Amniotic stem cell (primary cell): ENCODE data around the gene NCOA6.
A peak's percentile ranks its signal among the peaks of the same experiment; 100 is the strongest.
"Not testable (repeated sequence)": the region's sequence is repeated elsewhere in the genome, so short reads cannot be mapped to it uniquely, and the experiment has no call there.

Experiments used
- DNase-seq: peaks from one replicate; lab custom pipeline; 2025; lab: John Stamatoyannopoulos, UW

Gene NCOA6

DNA sequence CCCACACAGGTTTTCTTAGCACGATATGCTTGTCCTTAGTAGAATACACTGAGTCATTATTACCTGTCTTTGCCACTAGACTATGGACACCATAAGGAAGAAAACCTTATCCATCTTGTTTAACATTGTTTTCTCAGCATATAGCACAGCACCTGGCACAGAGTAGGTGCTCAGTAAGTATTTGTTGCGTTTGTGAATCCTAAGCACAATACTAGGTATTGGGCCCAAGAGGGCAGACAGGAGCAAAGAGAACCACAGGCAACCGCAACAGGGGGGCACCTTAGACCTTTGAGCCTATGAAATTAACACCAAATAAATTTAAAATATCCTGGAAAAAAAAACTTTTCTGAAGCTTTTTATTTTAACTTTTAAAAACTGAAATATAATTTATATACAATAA, 3.7 kb upstream of the NCOA6 start:
- no peak for DNase-seq

DNA sequence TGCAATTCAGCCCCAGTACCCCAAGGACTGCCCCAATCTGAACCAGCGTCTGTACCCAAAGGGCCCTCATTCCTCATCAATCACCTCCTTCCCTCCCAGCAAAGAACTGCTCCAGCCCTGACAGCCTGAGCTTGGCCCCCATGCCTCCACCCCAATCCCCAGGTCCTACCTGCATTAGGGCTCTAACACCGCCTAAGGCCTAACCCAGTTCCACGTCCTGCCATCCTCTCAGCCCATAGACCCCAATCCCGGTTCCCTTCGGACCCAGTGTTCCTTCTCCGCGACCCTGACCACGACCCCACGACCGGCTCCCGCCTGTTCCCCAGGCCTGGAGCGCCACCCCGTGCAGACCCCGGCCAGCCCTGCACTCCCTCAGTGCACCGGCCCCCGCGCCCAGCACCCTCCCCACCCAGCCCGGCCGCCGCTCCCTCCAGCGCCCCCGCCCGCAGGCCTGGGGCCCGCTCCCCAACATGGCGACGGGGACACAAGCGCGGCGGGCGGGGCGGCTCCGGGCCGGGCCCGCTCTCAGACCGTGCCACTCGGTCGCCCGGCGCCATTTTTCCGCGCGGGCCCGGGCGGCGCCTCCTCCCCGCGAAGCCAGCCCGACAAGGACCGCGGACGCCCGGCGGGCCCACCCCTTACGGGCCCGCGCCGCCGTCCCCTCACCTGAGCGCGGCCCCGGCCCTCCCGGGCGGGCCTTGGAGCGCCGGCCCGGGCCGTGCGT, 483 bp downstream of the NCOA6 start:
- peak; percentile 45 for DNase-seq

DNA sequence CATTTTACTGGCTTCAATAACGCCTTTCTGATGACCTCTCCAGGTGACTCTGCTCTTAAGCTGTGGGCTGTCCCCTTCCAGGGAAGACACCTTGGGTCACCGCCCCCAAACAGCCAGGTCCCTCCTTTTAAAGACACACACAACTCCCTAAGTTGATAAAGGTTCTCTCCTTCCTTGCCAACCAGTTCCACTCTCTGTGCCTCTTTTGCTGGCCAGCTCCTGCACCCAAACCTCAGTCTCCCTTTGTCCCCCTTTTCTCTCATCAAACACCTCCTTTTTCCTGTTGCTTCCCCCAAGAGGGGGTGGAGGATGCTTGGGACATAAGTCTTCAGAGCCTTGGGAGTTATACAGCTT, 1.0 kb downstream of the NCOA6 start:
- no peak for DNase-seq

DNA sequence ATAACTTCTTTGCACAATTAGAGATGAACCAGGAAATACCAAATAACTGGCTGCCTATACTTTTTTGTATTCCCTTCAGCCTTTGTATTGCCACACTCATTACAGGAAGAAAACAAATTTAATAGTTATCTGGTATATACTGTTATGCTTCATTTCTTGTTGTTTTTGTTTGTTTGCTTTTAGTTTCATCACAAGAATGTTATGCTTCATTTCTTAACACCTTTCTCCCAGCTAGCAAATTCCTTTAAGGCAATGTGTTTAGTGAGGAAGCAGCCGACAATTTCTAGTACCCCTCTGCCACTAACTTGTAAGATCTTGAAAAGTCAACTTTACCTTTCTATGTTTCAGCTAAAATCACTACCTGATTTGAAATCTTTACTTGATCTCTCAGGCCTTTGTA, 1.4 kb downstream of the NCOA6 start:
- DNase-seq: no peak

DNA sequence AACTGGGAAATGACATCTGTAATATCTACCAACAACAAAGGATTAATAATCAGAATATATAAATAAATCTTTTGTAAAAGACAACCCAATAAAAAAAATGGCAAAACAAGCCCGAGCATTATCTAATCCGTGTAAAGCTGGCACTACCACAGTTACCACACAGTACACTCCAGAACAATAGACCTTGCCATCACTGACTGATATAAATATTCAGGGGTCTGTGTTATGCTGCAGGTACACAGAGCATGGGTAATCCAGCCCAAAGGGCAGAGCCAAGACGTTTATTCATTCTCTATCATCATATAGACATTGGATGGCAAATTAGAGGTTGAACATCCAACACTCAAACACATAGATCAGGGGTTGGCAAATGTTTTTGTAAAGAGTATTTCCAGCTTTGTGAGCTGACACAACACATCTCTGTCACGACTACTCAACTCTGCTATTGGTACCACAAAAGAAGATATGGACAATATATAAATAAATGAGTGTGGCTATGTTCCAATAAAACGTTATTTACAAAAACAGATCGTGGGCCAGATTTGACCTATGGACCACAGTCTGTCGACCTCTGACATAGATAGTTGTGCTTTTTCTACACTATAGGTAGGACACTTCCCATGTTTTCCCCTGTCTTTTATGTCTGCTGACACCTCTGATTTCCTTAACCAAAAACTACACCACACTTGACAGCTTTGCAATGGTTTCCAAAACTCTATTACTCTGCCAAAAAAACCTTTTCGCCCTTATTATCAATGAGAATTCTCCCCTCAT, 4.5 kb downstream of the NCOA6 start:
- DNase-seq: no peak

DNA sequence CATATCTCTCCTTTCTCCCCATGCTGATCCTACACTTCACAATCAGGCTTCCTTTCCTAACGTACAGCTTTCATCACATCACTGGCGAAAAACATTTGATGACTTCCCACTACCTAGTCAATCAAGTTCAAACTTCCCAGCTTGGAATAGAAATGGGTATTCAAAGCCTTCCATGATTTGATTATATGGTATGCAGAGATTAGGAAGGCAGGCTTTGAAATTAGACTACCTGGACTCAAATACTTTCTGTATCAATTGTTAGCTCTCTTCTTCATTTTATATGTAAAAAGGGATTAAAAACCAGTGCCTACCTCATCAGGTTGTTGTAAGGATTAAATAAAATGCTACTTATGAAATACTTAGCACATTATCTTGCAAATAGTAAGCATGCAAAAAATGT, 7.7 kb downstream of the NCOA6 start:
- no peak for DNase-seq

DNA sequence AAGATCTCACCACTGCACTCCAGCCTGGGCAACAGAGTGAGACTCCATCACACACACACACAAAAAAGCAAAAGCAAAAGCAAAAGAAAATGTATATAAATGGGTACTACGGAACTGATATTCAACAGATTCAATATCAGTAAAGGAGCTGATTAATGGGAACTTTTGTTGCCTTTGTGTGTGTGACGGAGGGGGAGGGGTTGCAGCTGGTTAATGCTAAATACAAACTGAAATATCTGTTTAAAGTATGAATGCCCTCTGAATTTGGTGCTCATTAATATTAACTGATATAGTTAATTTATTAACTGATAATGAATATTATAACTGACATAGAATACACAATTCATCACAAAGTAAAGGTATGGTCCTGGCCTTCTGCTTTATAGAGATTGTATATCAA, 8.4 kb downstream of the NCOA6 start:
- DNase-seq: no peak

DNA sequence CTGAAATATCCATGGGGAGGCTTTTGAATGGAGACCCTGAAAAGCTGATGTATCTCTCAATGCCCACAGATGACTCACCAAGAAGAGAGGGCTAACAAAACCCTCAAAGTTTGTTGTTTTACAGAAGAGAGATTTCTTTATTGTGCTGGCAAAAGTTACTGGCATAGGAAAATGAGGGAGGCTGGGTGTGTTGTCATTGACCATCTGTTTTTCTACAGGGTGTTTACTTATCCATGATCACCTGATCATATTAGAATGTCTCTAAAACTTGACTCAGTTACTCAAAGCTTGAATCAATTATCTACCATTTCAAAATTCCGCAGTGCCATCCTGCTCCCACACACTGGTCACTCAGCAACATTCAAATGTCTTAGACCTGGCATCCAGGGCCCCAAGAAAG, 9.8 kb downstream of the NCOA6 start:
- no peak for DNase-seq

DNA sequence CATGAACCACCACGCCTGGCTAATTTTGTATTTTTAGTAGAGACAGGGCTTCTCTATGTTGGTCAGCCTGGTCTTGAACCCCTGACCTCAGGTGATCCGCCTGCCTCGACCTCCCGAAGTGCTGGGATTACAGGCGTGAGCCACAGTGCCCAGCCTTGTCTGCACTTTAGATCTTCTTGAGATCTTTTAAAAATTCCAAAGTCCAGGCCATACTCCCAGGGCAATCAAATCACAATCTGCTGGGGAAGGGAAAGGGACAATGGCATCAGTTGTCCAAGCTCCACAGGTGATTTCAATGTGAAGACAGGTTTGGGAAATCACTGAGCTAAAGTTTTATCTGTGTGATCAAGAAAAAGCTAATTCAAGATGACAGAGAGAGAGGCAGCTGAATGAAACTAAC, 16.9 kb downstream of the NCOA6 start:
- DNase-seq: no peak

DNA sequence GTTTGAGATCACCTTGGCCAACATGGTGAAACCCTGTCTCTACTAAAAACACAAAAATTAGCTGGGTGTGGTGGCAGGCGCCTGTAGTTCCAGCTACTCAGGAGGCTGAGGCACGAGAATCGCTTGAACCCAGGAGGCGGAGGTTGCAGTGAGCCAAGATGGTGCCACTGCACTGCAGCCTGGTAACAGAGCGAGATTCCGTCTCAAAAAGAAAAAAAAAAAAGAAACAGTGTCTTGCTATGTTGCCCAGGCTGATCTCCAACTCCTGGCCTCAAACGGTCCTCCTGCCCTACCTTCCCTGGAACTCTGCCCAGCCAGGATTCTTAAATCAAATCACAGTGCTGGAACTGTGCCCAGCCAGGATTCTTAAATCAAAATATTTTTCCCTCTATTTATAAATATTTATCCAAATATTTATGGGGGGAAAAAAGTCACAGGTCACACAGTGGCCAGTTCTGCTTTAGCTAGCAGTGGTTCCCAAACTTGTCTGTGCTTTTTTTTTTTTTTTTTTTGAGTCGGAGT, 17.4 kb downstream of the NCOA6 start:
- DNase-seq: not testable (repeated sequence)

DNA sequence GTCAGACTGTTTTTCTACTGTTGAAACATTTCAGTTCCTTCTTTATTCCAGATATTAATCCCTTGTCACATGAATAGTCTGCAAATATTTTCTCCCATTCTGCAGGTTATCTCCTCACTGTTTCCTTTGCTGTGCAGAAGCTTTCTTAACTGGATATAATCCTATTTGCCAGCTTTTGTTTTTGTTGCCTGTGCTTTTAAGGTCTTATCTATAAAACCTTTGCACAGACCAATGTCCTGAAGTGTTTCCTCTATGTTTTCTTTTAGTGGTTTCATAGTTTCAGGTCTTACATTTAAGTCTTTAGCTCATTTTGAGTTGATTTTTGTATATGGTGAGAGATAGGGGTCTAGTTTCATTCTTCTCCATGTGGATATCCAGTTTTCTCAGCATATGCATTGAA, 19.2 kb downstream of the NCOA6 start:
- no peak for DNase-seq

DNA sequence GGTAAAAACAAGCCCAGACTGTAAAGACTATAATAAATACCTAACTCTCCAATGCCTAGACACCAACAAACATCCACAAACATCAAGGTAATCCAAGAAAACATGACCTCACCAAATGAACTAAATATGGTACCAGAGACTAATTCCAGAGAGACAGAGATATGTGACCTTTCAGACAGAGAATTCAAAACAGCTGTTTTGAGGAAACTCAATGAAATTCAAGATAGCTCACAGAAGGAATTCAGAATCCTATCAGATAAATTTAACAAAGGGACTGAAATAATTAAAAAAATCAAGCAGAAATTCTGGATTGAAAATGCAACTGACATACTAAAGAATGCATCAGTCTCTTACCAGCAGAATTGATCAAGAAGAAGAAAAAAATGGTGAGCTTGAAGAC, 26.6 kb downstream of the NCOA6 start:
- no peak for DNase-seq

DNA sequence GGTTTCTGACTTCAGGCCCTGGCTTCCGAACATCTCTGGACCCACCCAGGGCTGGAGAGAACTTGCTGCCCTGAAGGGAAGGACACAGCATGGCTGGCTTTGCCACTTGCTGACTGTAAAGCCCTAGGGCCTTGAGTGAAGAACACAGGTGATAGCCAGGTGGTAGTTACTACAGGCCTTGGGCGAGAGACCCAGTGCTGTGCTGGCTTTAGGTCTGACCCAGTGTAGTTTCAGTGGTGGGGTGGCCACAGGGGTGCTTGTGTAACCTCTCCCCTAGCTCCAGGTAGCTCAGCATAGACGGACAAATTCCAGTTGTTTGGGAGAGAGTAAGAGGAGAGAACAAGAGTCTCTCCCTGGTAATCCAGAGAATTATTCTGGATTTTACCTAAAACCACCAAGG, 27.1 kb downstream of the NCOA6 start:
- DNase-seq: no peak

DNA sequence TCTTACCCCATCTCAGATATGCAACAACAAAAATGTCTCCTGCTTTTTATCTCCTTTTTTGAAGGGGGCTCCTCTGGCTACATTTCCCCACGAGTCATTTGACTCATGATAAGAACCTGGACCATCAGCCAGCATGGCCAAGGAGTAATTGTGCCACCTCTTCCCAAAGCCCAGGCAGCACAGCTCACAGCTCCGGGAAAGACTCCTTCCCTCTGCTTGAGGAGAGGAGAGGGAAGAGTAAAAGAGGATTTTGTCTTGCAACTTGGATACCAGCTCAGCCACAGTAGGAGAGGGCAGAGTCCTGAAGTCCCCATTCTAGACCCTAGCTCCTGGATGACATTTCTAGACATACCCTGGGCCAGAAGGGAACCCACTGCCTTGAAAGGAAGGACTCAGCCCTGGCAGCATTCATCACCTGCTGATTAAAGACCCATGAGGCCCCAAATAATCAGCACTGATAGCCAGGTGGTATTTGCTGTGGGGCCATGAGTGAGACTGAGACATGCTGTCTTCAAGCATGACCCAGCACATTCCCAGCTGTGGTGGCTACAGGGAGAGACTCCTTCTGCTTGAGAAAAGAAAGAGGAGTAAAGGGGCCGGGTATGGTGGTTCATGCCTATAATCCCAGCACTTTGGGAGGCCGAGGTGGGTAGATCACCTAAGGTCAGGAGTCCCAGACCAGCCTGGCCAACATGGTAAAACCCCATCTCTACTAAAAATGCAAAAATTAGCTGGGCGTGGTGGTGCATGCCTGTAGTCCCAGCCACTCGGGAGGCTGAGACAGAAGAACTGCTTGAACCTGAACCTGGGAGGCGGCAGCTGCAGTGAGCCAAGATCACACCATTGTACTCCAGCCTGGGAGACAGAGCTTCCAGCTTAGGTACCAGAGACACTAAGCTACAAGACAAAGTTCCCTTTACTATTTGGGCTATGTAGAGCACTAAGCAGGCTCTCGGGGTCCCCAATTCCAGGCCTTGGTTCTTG, 28.1 kb downstream of the NCOA6 start:
- no peak for DNase-seq

DNA sequence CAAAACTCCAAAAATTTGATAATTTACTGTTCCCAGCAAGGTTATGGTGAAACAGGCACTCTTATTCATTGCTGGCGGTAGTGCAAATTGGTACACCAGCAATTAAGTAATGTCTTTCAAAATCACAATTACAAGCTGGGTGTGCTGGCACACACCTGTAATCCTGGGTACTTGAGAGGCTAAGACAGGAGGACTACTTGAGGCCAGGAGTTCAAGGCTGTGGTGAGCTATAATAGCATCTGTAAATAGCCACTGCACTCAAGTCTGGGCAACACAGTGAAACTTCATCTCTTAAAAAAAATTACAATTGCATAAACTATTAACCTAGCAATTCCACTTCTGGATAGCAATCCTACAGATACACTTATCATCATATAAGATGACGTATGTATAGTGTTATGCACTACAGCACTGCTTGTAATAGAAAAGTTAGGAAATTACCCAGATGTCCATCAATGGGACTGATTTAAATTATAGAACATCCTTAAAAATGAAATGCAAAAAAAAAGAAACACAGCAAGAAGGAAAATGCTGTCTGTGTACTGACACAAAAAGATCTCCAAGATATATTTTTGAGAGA, 31.4 kb downstream of the NCOA6 start:
- DNase-seq: no peak

DNA sequence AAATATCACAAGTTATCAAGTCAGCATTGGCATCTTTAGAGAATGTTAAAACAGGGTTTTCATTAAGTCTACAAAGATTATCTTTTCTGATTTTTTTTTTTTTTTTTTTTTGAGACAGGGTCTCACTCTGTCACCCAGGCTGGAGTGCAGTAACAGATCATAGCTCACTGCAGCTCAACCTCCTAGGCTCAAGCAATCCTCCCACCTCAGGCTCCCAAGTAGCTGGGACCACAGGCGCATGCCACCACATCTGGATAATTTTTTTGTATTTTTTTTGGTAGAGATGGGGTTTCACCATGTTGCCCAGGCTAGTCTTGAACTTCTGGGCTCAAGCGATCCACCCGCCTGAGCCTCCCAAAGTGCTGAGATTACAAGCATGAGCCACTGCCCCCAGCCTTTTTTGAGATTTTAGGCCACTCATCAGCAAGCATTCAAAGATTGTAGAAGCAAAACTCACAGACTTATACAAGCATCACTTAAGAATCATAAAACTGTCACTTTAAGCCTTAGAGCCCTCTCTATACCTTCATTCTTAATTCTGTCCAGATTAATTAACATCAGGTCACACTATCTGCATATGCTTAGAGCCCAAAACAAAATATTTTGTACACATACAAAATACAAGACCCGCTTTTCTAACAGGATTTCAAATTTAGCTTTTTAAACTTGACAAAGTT, 32.6 kb downstream of the NCOA6 start:
- DNase-seq: no peak

DNA sequence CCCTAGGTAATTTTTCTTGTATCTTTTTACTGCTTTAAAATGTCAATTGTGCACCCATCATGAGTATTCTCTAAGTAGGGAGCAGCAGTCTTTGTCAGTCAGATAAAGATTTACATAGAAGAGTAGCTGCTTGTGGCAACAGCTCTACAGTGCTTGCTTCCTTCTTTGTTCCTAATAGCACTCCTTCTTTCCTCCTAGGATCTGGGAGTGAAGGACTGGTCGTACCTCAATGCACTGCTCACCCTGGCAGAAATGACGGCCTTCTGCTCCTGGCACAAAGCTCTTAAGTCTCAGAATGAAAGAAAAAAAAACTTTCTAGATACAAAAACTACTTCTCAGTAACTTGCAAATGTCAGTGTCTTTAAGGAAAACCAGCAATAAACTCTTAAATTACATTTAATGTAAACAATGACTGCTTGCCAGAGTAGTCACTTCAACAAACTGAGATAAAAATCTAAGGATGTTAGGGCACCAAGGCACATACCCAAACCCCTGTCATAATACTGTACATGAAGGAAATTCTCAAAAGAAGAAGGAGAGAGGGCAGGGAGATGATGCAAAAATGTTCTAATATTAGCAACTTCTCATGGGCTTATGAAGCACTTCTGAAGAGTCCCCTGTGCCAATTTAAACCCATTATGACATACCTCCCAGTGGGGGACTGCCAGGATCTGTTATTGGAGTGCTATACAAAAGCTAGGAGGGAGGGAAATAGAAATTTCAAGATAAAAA, 34.0 kb downstream of the NCOA6 start:
- peak; percentile 18 for DNase-seq

DNA sequence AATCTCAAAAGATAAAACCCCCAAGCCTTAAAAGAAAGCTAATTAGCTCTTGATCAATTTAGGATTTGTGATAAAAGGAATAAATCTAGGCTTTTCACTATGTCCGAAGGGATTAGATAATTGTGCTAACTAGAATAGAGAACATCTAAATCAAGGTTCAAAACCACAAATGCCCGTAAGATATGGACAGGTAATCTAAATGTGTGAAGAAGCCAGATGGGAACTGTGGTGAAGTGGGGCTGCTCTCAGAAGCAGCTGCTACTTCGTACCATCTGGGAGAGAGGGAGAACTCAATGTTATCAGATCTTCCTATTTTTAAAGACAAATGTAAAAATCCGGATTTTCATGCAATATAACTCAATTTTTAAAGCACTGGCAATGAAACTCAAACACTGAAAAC, 44.2 kb downstream of the NCOA6 start:
- DNase-seq: no peak

DNA sequence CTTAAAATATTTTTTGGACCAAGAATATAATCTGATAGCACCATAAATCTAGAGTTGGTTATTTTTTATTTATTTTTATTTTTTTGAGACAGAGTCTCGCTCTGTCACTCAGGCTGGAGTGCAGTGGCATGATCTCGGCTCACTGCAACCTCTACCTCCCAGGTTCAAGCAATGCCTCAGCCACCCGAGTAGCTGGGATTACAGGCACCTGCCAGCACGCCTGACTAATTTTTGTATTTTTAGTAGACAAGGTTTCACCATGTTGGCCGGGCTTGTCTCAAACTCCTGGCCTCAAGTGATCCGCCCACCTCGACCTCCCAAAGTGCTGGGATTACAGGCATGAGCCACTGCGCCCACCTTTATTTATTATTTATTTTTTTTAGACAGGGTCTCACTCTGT, 45.2 kb downstream of the NCOA6 start:
- DNase-seq: not testable (repeated sequence)

DNA sequence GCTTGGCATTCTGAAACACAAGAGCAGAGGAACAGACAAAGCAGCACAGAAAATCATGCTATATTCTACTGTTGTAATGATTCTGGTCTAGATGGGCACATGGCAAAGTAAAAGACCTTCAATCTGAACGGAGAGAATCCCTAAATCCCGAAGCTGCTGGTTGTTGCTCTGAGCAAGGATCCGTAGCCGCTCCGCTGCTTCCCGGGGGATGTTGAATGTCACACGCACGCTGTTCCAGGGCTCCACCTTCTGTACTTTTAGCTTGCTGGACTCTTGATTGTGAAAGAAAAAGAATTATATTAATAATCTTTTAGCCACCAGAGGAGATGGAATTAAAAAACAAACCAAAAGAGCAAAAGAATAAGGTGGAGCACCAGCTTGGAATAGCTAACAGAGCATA, 49.3 kb downstream of the NCOA6 start:
- no peak for DNase-seq

DNA sequence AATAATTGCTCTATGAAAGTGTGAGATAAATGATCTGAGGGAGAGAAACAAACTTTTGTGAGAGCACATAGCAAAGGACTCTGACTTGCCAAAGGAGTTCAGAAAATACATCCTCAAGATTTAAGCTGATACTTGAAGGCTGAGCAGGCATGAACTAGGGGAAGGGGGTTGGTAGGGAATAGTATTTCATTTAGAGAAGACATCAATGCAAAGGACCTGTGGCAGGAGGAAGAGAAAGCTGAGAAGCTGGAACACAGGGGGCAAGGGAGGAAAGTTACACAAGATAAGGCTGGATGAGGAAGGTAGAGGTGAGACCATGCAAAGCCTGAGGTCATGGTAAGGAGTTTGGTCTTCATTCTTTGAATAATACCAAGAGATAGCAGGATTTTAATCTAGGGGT, 50.6 kb downstream of the NCOA6 start:
- no peak for DNase-seq
